SH-SY5Y (cell line): Measurements from ENCODE around the gene TRIM46.

Source experiments
- GATA2 ChIP-seq: IDR thresholded peaks from 2 replicates; pipeline ENCODE4 v1.6.1; 2011; ENCODE audit warnings: mild to moderate bottlenecking, low read depth, low read length
- GATA3 ChIP-seq: IDR thresholded peaks from 2 replicates; pipeline ENCODE4 v1.6.1; 2011; ENCODE audit warnings: low read depth, mild to moderate bottlenecking, low read length, moderate library complexity

TRIM46 gene

DNA sequence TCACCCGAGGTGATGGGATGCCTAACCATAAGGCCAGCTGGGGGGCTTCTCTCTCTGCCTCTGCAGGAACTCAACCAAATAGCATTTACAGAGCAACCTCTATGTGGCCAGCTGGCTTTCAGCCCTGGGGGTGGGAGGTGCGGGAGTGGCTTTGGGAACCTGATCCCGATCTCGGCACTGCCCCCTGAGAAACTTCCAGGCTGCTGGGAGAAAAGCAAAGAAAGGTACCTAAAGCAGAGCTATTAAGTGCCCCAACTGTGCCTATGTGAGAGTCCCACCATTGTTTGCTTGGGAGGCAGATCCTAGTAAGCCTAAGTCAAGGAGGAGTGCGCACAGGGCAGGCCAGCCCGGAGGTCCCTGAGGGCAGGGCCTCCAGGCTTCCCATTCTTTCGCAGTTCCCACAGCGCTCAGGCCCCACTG is 7.6 kb upstream of the TRIM46 start:
- no peak for TF ChIP-seq GATA2
- no peak for TF ChIP-seq GATA3

DNA sequence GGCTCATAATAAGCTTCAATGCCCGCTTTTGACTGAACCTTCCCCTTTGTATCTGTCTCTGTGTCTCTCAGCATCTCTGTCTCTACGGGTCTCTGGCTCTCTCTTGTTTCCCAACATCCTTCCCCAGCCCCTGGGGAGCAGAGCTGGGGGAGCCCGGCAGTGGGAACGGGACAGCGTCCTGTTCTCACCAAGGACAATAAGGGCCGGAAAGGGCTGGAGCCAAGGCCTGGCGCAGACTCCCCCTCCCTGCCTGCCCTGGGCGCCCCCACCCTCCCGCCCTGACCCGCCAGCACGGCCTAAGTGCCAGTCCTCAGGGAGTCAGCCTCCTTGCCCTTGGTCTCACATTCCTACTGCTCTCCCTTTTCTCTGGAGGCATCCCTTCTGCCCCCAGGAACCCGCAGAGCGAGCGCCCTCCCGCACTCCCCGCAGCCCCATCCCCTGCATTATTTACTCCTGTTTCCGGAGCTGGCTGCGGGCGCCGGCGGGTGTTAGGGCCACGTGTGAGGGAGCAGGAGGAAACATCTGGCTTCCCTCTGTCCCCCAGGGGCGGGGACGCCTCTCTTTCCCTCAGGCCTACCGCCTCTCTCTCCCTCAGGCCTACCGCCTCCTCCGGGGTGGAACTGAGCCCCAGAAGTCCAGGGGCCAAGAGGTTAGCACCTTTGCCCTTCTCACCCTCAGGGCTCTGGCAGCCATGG is 7.0 kb upstream of the TRIM46 start:
- TF ChIP-seq GATA3 = no peak
- TF ChIP-seq GATA2 = no peak

DNA sequence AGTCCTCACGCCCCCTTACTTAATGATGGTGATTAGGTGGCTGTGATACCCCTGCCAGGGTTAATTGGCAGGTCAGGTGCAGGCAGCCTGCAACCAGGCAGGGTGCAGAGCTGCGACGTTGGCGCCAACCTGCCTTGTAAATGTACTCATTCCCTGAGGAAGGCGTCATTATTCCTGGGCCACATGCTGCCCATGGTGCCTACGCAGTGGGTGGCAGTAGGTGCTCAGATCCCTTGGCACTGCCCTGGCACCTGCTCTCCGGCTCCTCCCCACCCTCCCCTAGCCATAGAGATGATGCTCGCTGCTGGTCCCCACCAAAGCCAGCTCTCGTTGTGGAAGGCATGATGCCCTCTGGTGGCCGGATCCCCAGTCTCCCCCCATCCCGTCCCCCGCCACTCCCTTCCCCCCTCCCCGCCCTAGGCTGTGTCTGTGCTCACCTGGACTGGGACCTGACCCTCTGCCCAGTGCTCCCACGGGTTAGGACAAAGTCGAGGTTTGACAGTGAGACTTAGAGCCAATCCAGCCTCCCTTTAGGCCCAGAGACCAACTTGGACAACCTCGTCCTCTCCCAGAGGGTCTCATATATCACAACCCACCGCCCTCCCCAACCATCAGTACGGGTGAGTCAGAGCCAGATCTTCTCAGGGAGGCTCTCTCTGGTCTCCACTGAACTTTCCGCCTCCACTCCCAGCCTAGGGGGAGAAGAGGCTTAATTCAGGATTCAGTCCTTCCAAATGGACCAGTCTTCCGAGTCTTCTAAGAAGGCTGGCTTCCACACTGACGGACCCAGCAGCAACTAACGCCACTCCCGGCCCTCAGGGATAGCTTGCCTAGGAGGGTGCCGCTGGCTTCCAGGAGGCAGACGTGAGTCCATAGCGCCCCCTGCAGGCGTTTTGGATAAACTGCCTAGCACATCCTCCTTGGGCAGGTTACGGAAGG is 6.2 kb upstream of the TRIM46 start:
- TF ChIP-seq GATA3 = no peak
- TF ChIP-seq GATA2 = no peak

DNA sequence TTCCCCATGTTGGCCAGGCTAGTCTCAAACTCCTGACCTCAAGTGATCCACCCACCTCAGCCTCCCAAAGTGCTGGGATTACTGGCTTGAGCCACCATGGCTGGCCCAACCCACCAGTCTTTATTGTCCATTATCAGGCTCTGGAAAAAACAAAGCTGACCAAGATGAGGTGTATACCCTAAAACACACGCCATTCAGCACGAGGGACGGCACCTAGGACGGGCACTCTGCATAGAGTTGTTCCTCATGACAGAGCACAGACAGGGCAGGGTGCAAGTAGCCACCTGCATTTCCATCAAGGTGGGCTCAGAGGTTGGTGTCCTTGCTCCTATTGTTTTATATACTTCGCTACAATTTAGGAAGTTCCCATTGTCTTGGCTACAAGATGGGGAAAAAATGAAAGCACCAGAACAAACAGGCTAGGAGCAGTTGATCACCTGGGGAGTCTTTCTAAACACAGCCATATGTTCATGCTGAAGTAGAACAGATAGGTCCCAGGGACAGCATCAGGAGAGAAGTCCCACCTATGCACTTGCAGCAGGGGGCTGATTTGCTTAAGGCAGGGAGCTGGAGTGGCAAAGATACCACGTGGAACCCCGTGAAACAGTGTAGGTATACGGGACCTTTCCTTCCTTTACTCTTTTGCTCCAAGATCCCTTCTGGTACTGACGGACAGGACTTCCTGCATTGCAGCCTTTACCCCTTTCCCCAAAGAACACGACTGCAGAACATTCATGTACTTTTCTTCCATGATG is 5.0 kb upstream of the TRIM46 start:
- TF ChIP-seq GATA2 = no peak
- TF ChIP-seq GATA3 = no peak

DNA sequence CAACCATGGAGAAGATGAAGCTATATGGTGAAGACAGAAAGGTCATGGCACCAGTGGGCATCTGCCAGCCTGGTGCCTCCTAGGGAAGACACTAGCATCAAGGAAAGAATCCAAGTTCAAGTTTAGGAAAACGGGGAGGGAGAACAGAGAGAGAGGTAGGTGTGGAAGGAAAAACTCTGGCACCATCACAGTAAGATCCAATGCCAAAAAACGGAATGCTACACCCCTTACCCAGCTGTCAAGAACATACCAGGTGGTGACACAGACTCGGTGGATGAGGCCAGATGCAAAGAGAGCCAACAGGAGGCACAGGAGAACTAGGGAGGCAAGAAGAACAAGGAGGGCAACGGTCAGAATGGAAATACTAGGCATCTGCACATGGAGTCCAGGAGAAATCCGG is 4.1 kb upstream of the TRIM46 start:
- TF ChIP-seq GATA2 (no peak), GATA3 (no peak)

DNA sequence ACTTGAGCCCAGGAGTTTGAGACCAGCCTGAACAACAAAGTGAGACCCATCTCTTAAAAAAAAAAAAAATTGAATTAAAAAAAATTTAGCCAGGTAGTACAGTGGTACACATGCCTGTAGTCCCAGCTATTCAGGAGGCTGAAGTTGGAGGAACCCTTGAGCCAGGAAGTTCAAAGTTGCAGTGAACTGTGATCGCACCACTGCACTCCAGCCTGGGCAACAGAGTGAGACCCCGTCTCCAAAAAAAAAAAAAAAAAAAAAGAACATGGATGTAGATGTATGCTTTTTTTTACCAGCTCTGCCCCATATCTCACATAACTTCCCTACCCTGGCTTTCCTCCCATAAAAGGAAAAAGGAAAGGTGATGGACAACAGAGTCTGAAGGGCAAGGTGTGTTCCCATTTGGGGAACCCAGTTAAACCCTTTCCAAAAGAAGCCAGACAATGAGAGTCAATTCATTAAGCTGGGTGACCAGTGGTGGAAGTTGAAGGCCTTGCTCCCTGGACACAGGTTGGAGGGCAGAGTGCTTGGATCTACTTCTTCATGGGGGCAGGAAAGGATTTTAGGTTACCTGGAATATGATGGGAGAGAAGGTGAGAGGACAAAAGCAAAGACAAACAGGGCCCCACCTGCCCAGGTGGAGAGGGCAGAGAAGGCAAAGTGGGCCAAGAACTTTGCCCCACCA is 3.4 kb upstream of the TRIM46 start:
- TF ChIP-seq GATA3 (no peak), GATA2 (no peak)

DNA sequence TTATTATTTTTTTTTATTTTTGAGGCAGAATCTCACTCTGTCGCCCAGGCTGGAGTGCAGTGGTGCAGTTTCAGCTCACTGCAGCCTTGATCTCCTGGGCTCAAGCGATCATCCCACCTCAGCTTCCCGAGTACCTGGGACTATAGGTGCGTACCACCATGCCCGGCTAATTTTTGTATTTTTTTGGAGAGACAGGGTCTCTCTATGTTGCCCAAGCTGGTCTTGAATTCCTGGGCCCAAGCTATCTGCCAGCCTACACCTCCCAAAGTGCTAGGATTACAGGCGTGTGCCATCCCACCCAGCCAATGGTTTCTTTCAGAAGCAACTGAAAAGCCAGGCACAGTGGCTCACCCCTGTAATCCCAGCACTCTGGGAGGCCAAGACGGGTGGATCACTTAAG is 2.8 kb upstream of the TRIM46 start:
- no peak for TF ChIP-seq GATA3
- TF ChIP-seq GATA2 = no peak

DNA sequence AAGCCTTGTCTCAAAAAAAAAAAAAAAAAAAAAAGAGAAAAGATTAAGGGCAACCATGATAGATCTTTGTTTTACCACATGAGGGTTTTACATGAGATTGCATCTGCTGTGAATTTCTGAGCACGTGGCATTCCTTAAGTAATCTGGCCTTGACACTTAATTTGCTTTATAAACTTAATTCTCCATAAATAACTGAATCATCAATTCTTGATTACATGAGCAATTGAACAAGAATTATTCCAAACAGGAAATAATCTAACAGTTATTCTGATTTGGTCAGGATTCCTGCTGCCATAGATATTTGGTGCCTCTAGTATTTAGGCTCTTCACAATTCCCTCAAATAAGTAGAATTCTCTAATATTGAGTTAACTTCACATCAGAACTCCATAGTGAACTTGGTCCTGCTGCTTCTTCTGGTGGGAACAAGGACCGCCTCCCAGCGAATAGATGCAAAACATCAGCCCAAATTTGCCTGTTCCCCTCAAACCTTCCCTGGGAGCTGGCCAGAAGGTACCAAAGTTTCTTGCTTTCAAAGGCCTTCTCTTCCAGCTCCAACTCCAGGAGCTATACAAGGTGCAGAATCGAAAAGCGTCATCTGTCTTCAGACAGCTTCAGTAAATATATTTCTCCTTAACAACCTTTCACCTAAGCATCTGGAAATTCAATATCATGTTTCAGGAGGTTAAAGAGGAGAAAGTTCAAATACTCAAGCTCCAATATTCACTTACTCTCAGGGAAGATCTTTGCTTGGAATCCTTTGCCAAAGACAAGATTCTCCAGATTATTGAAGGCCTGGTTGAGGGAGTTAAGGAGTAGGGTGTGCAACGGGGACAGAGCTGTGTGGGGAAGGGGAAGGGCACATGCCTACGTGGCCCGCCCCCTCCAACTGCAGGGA is 1.6 kb upstream of the TRIM46 start:
- TF ChIP-seq GATA3 = no peak
- no peak for TF ChIP-seq GATA2

DNA sequence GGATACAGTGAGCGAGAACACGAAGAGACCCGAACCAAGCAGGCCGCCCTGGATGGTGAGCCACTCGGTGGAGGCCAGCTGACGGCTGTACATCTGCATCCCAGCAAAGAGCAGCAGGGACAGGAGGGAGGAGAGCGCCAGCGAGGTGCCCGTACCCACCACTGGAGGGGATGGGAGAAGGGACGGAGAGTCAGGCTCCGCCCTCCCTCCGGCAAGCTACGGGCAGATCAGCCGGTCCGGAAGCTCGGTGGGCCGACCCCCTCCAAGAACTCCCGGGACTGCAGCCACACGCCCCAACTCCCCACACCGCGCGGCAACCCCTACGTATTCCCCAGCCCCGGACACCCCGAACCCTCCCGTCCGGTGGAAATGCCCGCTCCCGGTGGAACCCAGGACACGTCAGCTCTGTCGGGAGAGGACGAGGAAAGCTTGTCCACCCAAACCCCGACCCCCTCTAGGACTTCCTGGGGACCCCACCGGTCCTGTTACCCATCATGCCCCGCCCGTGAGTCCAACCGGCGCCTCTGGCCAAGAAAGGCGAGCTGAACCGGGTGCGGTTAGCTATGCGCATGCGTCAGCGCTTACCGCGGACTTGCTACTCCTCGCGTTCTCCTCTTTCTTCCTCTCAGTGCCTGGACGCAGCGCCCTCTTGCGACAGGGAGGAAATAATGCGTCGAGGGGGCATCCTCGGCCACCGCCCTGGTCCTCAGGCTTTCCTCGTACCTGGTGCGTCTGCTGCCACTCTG is 744 bp upstream of the TRIM46 start, which contains the start of gene KRTCAP2:
KRTCAP2 (minus strand) TSS at position 573 of the 746 bp plus-strand sequence; CDS start at position 493, 80 bp downstream.
- TF ChIP-seq GATA2 (no peak), GATA3 (no peak)

DNA sequence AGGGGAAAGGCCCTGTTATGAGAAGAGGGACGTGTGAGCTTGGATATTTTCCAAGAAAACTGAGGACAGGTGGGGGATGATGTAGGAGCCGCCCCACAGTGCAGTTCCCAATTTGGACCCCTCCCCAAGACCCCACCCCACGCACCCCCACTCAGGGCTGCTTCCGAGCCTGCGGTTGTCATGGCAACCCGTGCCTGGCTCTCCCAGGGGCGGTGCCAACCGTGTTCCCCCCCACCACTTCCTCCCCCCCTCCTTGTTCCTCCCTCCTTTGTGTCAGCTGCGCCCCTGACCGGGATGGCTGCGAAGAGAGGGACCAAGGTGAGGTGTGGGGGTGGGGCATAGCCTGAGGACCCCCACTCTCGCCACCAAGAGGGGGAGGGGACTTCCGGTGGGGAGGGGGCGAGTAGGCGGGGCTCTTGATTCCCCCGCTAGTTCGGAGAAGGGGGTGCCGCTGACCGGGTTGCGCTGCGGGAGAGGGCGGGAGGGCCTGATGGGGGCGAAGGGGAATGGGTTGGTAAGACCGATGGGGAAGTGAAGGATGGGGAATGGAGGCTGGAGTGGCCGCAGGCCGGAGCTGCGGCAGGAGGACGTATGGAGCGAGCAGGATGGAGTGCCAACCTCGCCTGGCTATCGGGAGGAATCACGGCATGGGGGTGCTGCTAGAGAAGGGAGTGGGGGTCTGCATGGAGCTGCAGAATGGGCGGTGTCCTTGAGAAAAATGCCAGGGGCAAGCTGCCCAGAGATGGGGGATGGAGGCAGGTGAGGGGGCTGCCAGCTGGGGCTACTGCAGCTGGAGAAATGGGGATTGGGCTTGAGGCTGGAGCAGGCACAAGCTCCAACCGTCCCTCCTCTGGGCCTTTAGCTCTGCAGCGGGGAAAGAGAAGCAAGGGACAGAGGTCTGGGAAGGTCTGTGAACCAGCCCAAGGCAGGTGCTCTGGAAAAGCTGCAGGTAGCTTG is 953 bp downstream of the TRIM46 start:
- TF ChIP-seq GATA3 (no peak), GATA2 (no peak)
